Breast epithelium (tissue), 4 donors: ENCODE measurements around the gene LHX1. TPM values are rescaled to one million over a fixed set of nuclear protein-coding genes. Genes with fewer than 3 reads are reported as not detected.

ENCODE experiments used
- DNase-seq, 2 donors: peaks; one replicate each; pipeline ENCODE4 v3.0.0-alpha.2; 2019; ENCODE audit warnings: low spot score in 2 of 2
- H3K27ac ChIP-seq, 2 donors: fragments of 200-600 bp; sonication (generic) in 1 of 2; one replicate each; pipeline ENCODE4 v1.5.1; 2016 to 2019; ENCODE audit warnings: mild to moderate bottlenecking in 1 of 2
- H3K27me3 ChIP-seq, 2 donors: fragments of 200-600 bp; sonication (generic) in 1 of 2; one replicate each; pipeline versions ENCODE4 v1.5.1 to v1.6.0; 2017 to 2019; ENCODE audit warnings: control low read depth in 1 of 2, mild to moderate bottlenecking in 1 of 2
- H3K36me3 ChIP-seq: fragments of 200-600 bp; one replicate; pipeline ENCODE4 v1.5.1; 2019
- H3K4me1 ChIP-seq, 2 donors: fragments of 200-600 bp; sonication (generic); one replicate each; pipeline ENCODE4 v1.5.1; 2016 to 2019; ENCODE audit warnings: control low read depth in 1 of 2
- H3K4me3 ChIP-seq, 3 donors: fragments of 200-600 bp; sonication (generic); 1 replicate in 2 of 3; 2 replicates in 1 of 3; pipeline ENCODE4 v1.5.1; 2016 to 2019; ENCODE audit warnings: mild to moderate bottlenecking in 3 of 3, moderate library complexity in 2 of 3
- H3K9me3 ChIP-seq, 2 donors: fragments of 200-600 bp; sonication (generic) in 1 of 2; one replicate each; pipeline ENCODE4 v1.5.1; 2016 to 2019; ENCODE audit warnings: control low read depth in 1 of 2
- POLR2A ChIP-seq: fragments of 450-650 bp; IDR thresholded peaks from one replicate; pipeline ENCODE4 v1.6.1; 2016; ENCODE audit warnings: antibody characterized with exemption, mild to moderate bottlenecking, moderate library complexity
- POLR2AphosphoS5 ChIP-seq, 3 donors: sonication (generic); formaldehyde crosslinking; IDR thresholded peaks; one replicate each; pipeline ENCODE4 v1.6.1; 2017; ENCODE audit warnings: antibody characterized with exemption in 3 of 3
- intact Hi-C: fragments of 100-400 bp; cut with DNase I; formaldehyde crosslinking; loops from one replicate; pipeline ENCODE4 v1.15.1; 2023; ENCODE audit warnings: low total_unique reads
- total RNA-seq, 3 donors: library from RNA; depleted of rRNA; stranded (reverse); fragments of >200 nt; gene quantifications; one replicate each; pipeline ENCODE4 v1.1.0, GENCODE V29; 2016
- TF ChIP-seq, protein P1 (sequence below), 3 donors: fragments of 450-650 bp; IDR thresholded peaks; one replicate each; pipeline ENCODE4 v1.5.1; 2016 to 2017; ENCODE audit warnings: antibody characterized with exemption in 3 of 3, mild to moderate bottlenecking in 3 of 3, moderate library complexity in 3 of 3

The LHX1 gene
- total RNA-seq, 3 donors from 2014 or later, result not detected

DNA sequence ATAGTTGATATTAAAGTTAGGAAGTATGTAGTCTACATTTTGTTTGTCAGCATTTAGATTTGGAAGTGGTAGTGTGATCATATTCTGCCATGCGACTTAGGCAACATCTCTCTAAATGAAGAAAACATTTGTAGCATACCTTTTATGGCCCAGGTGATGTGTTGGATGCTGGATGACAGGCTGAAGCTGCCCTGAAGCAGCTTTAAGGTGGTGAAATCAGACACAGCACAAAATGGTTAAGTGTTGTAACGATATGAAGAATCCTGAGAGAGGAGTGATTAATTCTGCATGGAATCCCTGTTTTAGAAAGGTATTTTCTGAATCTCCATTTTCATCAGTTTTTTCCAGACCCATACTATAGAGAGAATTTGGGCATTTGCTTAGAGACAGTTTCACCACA lies 39.8 kb downstream of the LHX1 start:
- no peak for DNase-seq
- no peak overlapping the region for H3K4me3 ChIP-seq
- TF ChIP-seq POLR2AphosphoS5 (IDR thresholded peaks at IDR 0.05) (no peak), POLR2A (no peak)
- TF ChIP-seq, protein P1, sequence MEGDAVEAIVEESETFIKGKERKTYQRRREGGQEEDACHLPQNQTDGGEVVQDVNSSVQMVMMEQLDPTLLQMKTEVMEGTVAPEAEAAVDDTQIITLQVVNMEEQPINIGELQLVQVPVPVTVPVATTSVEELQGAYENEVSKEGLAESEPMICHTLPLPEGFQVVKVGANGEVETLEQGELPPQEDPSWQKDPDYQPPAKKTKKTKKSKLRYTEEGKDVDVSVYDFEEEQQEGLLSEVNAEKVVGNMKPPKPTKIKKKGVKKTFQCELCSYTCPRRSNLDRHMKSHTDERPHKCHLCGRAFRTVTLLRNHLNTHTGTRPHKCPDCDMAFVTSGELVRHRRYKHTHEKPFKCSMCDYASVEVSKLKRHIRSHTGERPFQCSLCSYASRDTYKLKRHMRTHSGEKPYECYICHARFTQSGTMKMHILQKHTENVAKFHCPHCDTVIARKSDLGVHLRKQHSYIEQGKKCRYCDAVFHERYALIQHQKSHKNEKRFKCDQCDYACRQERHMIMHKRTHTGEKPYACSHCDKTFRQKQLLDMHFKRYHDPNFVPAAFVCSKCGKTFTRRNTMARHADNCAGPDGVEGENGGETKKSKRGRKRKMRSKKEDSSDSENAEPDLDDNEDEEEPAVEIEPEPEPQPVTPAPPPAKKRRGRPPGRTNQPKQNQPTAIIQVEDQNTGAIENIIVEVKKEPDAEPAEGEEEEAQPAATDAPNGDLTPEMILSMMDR (IDR thresholded peaks at IDR 0.05), result no peak

DNA sequence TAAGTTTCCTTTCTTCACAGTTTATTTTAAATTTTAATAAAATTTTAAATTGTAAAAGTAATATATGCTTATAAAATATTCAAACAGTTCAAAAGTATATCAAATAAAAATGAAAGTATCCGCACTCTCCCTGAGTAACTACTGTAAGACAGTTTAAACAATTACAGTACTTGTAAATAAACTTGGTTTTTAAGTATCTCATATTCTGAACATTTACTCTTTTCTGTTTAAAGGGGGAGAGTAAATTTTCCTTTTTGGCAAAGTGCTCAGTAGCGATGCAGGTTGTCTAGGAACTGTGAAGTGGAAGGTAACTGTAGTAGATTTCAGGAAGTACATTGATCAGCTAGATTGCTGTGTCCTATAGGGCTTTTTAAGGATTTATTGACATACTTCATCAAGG lies 40.3 kb downstream of the LHX1 start:
- H3K4me3 ChIP-seq, result no peak overlapping the region
- intact Hi-C loops, result no loop called here
- no peaks in the 10 kb centered on the region for H3K36me3 ChIP-seq
- DNase-seq, result no peak
- TF ChIP-seq, protein P1 (IDR thresholded peaks at IDR 0.05), result no peak
- TF ChIP-seq POLR2A, result no peak
- no peak for TF ChIP-seq POLR2AphosphoS5 (IDR thresholded peaks at IDR 0.05)
- H3K27me3 ChIP-seq, result no peaks in the 10 kb centered on the region
- no peak overlapping the region for H3K27ac ChIP-seq
- H3K4me1 ChIP-seq, result peaks cover 0 to 10% of the 10 kb centered on the region in 2 donors
- no peaks in the 10 kb centered on the region for H3K9me3 ChIP-seq

More for the DNA sequence above, 39.8 kb downstream of the LHX1 start:
- intact Hi-C loops, result no loop called here
- H3K36me3 ChIP-seq, result no peaks in the 10 kb centered on the region
- H3K4me1 ChIP-seq, result peaks cover 0 to 10% of the 10 kb centered on the region in 2 donors
- no peaks in the 10 kb centered on the region for H3K27me3 ChIP-seq
- no peak overlapping the region for H3K27ac ChIP-seq
- no peaks in the 10 kb centered on the region for H3K9me3 ChIP-seq

DNA sequence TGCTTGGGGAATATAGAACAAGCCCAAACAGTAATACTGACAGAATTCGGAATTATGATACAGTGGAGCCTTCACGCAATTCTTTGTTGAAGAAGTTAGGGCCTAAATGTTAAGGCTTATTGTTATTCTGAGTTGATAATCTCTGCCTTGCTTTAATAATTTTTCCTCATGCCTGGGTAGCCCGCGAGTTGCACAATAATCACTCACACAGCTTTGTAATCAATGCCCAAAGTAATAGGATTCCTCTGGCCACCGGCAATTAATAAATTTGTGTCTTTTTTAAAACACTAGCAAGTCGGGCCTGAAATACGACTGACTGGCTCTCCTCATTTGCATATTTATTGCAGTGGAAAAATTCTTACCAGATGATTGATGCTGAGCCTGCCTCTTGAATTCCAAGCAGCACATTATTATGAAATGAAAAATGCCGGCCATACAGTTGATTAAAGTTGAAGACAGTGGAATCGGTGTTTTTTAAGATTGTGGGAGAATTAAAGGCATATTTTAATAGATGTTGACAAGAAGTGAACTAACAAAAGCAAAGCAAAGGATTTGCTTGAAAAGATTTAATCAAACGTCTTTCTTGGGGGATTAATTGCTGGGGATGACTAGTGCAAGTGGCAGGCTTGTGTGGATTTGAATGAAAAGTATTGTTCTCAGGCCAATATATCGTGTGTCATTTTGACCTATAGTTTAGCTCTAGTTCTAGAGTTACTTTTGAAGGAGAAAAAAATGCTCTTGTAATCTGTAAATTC lies 41.7 kb downstream of the LHX1 start:
- Histone ChIP-seq H3K4me1 (peaks cover 0 to 10% of the 10 kb centered on the region in 2 donors), H3K27ac (no peak overlapping the region), H3K4me3 (no peak overlapping the region), H3K27me3 (no peaks in the 10 kb centered on the region), H3K9me3 (no peaks in the 10 kb centered on the region), H3K36me3 (no peaks in the 10 kb centered on the region)
- intact Hi-C loops, result no loop called here
- TF ChIP-seq POLR2A, result no peak
- TF ChIP-seq, protein P1 (IDR thresholded peaks at IDR 0.05), result no peak
- TF ChIP-seq POLR2AphosphoS5 (IDR thresholded peaks at IDR 0.05), result no peak
- no peak for DNase-seq

DNA sequence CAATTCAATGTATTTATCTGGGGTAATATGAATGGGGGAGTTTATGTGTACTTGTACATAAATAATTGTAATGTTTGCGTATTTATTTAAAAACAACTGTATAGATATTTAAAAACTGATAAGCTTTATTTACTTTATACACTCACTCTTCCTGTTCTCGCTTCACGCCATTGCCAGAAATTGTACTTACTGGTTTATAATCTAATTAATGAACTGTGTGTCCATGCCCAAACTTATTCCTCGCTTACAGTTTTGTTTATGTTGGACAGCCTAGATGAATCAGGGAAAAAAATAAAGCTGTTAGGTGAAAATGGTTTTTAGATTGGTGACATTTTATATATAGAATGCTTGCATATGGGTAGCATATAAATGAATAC lies 42.3 kb downstream of the LHX1 start:
- H3K27me3 ChIP-seq, result no peaks in the 10 kb centered on the region
- no peak overlapping the region for H3K27ac ChIP-seq
- H3K4me1 ChIP-seq, result peaks cover 0 to 10% of the 10 kb centered on the region in 2 donors
- TF ChIP-seq, protein P1 (IDR thresholded peaks at IDR 0.05), result no peak
- no peak for TF ChIP-seq POLR2A
- no peak for TF ChIP-seq POLR2AphosphoS5 (IDR thresholded peaks at IDR 0.05)
- H3K4me3 ChIP-seq, result no peak overlapping the region
- no peaks in the 10 kb centered on the region for H3K36me3 ChIP-seq
- no peak for DNase-seq
- H3K9me3 ChIP-seq, result no peaks in the 10 kb centered on the region
- intact Hi-C loops, result no loop called here

DNA sequence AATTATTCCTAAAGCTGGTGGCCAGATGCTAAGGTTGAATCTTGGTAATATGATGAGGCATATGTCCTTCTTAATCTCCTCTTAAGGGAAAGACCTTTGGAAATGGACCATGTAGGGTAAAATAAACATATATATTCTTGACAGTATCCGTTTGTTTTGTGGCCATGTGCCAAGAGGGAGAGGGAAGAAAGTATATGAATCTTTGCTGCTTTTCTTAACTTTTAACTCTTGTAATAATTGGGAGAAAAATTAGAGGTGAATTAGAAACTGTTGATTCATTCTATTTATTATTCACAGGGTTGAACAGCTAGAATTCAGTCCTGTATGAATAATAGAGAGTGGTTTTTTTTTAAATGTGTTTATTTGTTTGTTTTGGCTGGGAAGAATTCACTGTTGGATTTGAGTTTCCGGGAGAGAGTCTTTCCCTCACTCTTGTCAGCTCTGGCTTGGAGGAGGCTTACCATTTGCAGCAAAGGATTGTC lies 43.0 kb downstream of the LHX1 start:
- H3K4me1 ChIP-seq, result peaks cover 0 to 10% of the 10 kb centered on the region in 2 donors
- TF ChIP-seq POLR2A (no peak), POLR2AphosphoS5 (IDR thresholded peaks at IDR 0.05) (no peak)
- TF ChIP-seq, protein P1 (IDR thresholded peaks at IDR 0.05), result no peak
- no peak overlapping the region for H3K27ac ChIP-seq
- H3K9me3 ChIP-seq, result no peaks in the 10 kb centered on the region
- no peaks in the 10 kb centered on the region for H3K36me3 ChIP-seq
- H3K27me3 ChIP-seq, result no peaks in the 10 kb centered on the region
- H3K4me3 ChIP-seq, result no peak overlapping the region
- no peak for DNase-seq
- intact Hi-C loops, result no loop called here
